HG03280 (cell line): Measurements from ENCODE around the gene CUL9.

ENCODE experiments used
- ATAC-seq: cut with Tn5 transposase; IDR thresholded peaks from one replicate; pipeline ENCODE4 v1.9.1; 2021; ENCODE audit warnings: mild to moderate bottlenecking, moderate library complexity; ENCODE audit not compliant: unreplicated experiment

The CUL9 gene

DNA sequence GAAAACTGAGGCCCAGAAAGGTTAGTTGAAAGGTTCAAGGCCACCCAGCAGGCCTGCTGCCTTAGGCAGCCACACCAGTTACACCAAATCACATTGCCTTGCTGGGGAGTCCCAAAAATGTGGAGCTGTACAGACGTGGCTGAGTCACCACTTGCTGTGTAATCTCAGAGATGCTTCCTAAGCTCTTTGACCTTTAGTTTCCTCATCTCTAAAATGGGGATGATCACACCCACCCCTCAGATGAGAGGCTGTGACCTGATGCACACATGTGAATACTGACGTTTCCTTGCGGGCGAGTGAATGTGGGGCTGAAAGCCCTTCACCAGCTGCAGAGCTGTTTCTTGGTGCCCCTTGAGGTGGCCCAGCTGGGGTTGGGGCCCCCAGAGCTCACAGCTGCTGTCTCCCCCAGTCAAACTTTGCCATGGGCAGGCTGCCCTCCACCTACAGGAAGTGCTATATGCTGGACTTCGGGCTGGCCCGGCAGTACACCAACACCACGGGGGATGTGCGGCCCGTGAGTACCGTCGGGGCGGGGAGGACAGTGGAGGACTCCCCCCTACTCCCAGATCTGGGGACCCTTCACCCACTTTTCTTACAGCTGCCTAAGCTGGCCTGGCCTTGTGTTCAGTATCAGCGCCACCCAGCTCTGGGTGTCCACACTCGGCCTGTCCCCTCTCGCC is 72.3 kb downstream of the CUL9 start:
- ATAC-seq, result no peak

DNA sequence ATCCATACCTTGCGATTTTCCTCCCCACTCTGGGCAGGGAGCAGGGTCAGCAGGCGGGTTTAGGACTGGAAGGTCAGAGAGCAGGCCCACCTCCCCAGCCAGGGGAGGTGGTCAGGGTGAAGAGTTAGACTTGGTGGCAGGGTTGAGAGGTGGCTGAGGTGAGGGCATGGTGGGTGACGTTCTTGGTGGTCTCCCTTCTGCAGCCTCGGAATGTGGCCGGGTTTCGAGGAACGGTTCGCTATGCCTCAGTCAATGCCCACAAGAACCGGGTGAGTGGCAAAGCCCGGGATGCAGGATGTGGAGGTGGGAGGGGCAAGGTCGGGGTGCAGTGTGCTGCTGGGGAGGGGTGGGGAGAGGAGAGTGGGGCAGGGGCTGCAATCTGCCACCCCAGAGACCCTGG is 72.8 kb downstream of the CUL9 start:
- no peak for ATAC-seq

DNA sequence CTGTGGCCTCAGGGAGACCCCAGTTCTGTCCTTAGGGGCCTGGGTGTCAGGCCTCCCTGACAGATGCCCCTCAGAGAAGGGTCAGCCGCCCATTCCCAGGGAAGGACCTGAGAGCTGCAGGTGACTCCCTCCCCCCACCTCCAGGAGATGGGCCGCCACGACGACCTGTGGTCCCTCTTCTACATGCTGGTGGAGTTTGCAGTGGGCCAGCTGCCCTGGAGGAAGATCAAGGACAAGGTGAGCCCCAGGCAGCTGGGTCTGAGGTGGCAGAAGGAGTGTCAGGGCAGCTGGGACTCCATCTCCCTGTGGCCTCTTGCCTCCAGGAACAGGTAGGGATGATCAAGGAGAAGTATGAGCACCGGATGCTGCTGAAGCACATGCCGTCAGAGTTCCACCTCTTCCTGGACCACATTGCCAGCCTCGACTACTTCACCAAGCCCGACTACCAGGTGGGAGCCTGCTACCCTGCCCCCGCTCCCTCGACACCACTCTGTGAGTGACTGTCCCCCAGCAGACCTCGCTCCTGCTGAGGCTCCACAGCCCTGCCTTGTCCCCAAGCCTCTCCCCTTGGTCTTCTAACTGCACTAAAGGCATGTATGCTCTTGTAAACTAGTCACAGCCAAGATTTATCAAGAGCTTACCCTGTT is 73.5 kb downstream of the CUL9 start:
- no peak for ATAC-seq

DNA sequence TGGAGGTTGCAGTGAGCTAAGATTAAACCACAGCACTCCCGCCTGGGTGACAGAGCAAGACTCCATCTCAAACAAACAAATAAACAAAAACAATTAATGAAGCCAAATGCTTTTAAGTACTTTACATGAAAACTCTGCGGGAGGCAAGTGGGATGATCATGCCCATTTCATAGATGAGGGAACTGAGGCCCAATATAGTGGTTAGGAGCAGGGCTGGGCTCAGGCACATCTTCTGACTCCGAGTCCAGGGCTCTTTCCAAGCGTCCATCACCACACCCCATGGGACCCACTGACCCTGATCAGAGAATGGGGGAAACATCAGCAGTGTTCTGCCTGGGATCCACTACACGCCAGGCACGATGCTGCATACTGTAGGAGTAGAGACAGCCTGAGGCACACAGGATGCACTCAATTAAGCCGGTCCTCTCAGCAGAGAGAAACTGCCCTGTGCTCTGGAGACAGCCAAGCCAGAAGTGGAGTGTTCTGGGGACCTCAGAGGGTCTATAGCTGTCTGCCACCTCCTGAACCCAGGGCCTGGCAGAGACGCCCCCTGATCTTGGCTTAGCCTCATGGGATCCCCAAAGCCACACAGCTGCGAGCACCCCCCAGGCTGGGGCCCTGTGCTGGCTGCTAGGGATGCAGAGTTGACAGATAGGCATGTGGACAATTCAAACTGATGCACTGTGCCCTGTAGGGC is 74.8 kb downstream of the CUL9 start:
- ATAC-seq, result no peak

DNA sequence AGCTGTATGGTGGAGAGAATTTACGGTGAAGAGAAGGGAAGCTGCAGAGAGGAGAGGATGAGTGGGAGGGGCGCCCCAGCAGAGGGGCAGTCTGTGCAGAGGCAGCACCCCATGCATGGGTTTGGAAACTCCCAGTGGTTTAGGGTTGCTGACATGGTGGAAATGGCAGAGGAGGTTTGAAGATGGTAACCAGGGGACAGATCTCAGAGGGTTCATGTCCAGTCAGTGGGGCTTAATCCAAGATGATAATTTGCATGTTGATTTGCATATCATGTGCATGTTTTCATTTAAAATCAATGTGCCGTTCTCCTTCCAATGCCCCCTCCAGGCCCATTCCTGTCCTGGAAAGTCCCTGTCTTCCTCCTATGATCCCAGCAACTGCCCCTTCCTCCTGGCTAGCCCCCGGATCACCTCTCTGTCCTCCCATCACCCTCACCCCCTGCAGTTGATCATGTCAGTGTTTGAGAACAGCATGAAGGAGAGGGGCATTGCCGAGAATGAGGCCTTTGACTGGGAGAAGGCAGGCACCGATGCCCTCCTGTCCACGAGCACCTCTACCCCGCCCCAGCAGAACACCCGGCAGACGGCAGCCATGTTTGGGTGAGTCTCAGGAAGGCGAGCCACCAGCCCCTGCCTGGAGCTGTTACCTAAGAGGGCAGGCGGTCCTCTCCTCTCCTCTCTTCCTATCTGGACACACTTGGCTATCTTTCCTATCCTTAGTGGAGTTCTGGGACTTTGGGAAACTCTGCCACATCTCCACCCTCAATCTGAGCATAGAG is 75.6 kb downstream of the CUL9 start:
- ATAC-seq, result no peak

DNA sequence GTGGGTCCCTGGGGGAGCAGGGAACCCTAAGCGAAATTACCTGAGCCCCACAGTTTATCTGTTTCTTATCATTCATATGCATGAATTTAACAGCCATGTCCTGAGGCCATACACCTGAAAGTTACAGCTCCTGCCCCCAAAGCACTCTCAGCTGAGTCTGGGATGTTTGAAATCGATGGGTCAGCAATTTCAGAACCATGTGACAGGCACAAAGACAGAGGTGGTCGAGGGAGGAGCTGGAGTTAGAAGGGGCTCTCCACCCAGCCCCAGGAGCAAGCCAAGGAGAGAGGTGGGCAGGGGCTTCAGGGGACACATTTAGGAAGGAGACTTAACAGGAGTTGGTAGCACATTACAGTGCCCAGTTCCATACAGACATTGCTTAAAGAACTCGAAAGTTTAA is 76.2 kb downstream of the CUL9 start:
- no peak for ATAC-seq

DNA sequence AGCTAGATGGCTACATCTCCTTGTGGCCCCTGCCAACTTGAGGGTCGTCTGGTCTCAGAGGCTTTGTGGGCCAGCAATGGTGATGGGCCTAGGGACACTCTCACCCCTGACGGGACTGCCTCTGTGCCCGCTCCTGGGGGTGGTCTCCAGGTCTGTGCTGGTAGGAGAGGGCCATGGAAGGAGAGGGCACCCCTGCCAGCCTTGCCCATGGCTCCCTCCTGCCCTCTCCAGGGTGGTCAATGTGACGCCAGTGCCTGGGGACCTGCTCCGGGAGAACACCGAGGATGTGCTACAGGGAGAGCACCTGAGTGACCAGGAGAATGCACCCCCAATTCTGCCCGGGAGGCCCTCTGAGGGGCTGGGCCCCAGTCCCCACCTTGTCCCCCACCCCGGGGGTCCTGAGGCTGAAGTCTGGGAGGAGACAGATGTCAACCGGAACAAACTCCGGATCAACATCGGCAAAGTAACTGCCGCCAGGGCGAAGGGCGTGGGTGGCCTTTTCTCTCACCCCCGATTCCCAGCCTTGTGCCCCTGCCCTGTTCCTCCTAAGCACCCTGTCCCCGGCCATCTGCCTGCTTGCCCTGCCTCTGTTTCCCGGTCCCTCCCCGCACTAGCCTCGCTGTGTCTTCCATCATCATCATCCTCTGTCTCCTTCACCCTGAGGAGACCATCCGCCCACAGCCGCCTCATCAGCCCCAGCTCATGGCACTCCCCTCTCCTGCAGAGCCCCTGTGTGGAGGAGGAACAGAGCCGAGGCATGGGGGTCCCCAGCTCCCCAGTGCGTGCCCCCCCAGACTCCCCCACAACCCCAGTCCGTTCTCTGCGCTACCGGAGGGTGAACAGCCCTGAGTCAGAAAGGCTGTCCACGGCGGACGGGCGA is 77.1 kb downstream of the CUL9 start:
- no peak for ATAC-seq

DNA sequence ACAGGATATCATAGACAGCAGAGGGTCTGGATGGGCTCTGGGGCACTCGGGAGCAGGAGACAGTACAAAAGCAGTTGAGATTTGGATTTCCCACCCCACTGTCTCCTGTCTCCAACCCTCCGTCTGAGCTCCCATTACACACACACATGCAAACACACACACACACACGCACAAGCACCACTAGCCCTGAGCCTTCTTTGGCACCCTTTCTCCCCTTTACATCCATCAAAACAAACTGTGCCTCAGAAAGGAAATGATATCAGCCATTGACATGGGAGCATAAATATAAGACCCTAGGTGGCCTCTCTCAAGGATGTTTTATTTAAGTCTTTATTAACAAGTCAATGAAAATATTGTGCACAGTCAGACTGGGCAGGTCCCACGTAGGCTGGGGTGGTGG is 78.8 kb downstream of the CUL9 start:
- ATAC-seq, result no peak

DNA sequence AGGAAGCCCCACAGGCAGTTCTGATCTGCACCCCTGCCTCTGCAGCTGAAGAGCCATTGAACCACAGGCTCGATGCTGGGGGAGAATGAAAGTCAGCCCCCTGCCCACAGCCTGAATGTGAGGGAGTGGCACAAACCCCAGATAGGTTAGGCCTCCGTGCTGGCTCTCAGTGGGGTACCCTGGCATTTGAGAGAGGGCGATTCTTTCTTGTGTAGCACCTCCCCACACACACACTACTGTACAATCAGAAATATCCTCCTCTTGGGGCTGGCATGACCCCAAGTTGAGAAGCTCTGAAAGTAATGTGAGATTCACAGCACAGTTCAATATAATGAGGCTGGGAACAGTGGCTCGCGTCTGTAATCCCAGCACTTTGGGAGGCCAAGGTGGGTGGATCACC is 79.2 kb downstream of the CUL9 start:
- ATAC-seq, result no peak

DNA sequence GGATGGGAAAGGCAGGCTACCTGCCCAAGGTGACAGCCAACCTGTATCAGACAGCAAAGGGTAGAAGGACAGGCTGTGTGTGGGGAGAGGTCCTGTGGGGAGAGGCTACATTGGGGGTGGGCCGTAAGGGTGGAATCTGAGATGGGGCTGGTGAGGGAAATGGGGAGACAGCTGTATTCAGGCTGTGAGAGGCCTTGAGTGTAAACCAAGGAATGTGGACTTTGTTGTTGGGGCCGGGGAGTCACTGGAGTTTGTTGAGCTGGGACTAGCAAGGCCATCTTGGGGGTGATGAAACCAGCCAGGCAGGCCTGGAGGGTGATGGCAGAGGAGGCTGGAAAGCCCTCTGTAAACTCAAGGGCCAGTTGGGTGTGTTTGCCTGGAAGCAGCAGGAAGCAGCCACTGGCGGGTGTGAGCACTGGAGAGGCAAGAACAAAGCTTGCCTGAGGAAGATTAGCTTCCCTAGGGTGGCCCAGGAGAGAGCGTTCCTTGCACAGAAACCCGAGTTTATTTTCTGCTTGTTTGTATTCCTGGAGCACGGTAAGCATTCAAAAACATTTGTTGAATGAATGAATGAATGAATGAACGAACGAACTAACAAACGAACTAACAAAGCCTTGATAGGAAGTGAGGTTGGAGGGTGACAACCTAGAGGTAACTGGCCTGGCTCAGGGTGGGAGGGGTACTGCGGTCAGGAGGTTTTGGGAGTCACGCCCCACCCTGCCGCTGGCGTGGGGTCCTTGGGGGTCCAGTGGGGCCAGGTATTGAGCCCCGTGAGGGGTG is 80.2 kb downstream of the CUL9 start:
- no peak for ATAC-seq

DNA sequence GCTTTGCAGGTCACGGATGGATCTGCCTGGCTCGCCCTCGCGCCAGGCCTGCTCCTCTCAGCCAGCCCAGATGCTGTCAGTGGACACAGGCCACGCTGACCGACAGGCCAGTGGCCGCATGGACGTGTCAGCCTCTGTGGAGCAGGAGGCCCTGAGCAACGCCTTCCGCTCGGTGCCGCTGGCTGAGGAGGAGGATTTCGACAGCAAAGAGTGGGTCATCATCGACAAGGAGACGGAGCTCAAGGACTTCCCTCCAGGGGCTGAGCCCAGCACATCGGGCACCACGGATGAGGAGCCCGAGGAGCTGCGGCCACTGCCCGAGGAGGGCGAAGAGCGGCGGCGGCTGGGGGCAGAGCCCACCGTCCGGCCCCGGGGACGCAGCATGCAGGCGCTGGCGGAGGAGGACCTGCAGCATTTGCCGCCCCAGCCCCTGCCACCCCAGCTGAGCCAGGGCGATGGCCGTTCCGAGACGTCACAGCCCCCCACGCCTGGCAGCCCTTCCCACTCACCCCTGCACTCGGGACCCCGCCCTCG is 80.9 kb downstream of the CUL9 start:
- no peak for ATAC-seq

DNA sequence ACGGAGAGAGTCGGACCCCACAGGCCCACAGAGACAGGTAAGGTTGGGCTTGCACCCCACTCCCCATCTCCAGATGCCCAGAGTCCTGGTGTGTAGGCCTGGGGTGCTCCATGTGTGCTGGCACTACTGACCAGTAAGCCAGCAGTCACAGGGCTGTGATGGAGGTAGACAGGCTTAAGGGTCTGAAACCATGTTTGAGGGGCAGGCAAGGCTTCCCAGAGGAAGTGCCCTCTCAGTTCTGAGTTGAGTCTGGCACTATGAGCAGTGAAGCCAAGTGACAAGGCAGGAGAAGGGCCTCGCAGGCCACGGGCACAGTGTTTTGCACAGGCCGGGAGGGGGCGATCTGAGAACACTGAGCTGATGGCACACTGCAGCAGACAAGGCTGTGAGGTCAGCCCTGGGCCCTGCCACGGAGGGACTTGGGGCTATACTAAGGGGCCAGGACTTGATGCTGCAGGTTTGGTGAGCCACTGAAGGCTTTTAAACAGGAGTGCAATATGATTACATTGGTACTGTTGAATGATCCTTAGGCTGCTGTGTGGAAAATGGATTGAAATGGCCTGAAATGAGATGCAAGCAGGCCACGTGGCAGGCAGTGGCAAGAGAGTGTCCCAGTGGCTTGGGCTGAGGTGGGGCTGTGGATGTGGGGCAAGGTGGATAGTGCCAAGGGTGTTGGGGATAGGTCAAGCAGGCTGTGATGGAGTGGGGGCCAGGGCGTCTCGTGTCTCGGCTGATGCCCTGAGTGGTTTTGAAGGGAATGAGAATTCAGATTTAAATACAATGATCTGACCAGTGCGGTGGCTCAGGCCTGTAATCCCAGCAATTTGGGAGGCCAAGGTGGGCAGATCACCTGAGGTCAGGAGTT is 81.5 kb downstream of the CUL9 start:
- peak; percentile 74 for ATAC-seq

DNA sequence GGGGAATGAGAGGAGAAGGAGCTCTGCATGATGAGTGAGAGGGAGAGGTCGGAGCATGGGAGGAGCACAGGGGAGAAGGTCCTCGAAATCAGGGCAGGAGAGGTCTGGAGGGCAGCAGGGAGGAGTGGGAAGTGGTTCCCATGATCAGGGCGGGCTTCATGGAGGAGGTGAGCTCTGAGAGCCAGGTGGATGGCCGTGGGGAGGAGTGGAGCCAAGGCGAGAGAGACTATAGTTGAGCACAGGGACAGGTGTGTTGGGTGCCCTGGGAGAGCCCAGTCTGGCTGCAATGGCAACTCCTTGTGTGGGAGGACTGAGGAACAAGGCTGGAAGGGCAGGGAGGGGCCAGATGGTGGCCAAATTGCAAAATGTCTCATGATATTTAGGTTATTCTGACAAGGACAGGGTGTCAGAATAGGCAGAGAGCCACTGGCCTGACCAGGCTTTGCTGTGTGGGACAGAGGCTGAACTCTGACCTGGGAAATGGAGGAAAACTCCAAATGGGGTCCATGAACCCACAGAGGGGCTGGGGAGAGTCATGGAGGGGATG is 82.7 kb downstream of the CUL9 start:
- ATAC-seq, result no peak

DNA sequence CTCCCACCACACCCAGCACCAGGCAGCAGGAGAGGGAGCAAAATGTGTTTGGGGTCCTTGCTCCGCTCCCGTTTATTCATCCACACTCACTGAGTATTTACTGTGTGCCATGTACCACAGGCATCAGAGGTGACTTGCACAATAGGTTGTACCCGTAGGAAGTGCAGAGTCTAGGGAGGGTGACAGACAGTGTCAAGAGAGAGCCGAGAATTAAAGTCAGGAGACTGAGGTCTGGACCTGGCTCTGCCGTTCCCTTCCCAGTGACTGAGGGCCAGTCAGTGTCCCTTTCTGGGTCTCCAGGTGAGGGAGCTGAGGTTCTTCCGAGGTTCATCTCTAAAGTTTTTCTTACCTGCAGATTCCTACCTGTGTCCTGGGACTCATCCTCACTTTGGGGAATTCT is 83.6 kb downstream of the CUL9 start:
- ATAC-seq, result no peak

DNA sequence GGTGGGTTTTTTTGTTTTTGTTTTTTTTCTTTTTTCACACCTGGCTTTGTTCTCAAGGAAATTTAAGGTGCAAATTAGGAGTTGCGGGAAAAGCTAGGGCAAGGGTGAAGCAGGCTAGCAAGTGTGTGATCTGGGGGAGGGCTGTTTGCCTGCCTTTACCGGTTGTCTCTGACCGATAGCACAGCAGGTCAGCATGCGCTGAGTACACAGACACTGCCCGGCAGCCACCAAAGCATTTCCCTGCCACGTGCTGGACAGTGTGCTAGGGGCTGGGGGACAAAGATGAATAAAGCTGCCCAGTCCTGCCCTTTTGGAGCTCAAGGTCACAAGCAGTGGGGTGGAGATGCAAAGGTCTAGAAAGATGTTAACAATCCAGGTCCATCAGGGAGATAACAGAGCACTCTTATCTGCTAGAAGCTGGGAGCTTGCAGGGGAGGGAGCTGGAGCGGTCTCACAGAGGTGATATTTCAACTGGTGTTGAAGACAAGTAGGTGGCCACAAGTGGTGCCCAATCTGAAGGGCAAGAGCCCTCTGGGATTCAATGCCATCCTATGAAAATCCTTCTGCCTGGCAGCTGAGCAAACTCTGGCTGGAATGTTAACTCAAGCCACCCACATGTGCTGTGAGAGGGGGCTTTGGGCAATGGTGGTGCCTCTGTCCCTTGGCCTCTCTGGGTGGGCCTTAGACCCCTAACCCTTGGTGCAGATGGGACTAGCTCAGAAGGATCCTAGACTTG is 85.8 kb downstream of the CUL9 start:
- no peak for ATAC-seq

DNA sequence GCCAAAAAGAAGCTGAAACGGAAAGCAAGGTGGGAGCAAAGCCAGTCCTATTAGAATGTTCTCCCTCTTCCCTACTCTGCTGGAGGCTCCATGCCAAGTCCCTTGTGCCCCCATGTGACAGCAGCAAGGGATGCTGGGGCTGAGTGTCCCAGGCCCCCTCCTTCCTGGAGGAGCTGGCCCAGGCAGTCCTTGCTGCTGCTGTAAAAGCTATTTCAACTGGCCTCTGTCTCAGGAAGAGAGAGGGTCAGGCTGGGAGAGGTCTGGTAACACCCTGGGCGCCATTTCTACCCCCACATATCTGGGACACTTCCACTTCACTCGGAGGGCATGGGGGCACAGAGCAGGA is 86.3 kb downstream of the CUL9 start:
- no peak for ATAC-seq

DNA sequence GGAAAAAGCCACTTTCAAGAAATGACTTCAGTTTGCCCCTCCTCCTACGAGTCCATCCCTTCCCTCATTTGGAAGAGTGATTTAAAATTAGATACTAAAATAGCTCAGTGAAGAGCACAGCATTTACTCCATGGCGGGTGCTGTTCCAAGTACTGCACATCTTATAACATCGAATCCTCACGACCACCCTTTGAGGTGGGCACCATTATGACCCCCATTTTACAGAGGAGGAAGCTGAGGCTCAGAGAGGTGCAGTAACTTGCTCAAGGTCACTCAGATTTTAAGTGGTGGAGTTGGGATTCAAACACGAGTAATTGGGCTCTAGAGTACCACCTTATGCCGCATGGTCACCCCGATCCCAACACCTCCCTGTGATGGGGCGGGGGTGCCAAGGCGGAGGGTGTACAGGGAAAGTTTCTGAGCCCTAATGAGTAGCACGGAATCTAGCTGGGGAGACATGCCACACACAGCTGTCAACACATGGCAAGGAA is 86.8 kb downstream of the CUL9 start:
- ATAC-seq, result no peak
